ENCODE data around the gene KCTD18.

Gene KCTD18

GRCh38 chr2:200449149-200449548 is 60.7 kb downstream of the KCTD18 start:
- Histone ChIP-seq H3K9me3 (ENCODE audit: control insufficient read depth, insufficient read depth, low read length) (no peaks in the 10 kb centered on the region), H3F3A (ENCODE audit: control insufficient read depth, insufficient read depth) (no peaks in the 10 kb centered on the region), H3K36me3 (ENCODE audit: control insufficient read depth, low read length) (no peaks in the 10 kb centered on the region), H3K79me2 (ENCODE audit: control insufficient read depth, low read length) (no peaks in the 10 kb centered on the region), H3K27me3 (ENCODE audit: control insufficient read depth, low read length) (peaks cover 13% of the 10 kb centered on the region), H3K9me2 (replicated peaks; ENCODE audit: control insufficient read depth, low read length) (no peaks in the 10 kb centered on the region), H3K4me1 (ENCODE audit: control insufficient read depth, low read length) (no peaks in the 10 kb centered on the region), H4K20me1 (ENCODE audit: control insufficient read depth, insufficient read depth, low read depth, low read length) (no peaks in the 10 kb centered on the region), H3K27ac (ENCODE audit: low read depth, low read length) (no peak overlapping the region), H3K4me2 (ENCODE audit: low read length) (no peak overlapping the region), H3K4me3 (ENCODE audit: low read length) (no peak overlapping the region)
- TF ChIP-seq CTCF (IDR thresholded peaks at IDR 0.05; ENCODE audit: low read depth, low read length, poor library complexity, severe bottlenecking) (no peak), EZH2phosphoT487 (IDR thresholded peaks at IDR 0.05; ENCODE audit: borderline replicate concordance, low read length) (no peak)

- no peak overlapping the region for H3K4me3 ChIP-seq (ENCODE audit: low read length)
- H3K27ac ChIP-seq (ENCODE audit: low read depth, low read length), result no peak overlapping the region
- H3K79me2 ChIP-seq (ENCODE audit: control insufficient read depth, low read length), result no peaks in the 10 kb centered on the region
- H3K9me3 ChIP-seq (ENCODE audit: control insufficient read depth, insufficient read depth, low read length), result no peaks in the 10 kb centered on the region
- H3K27me3 ChIP-seq (ENCODE audit: control insufficient read depth, low read length), result peaks cover 10% of the 10 kb centered on the region
- H3K9me2 ChIP-seq (replicated peaks; ENCODE audit: control insufficient read depth, low read length), result no peaks in the 10 kb centered on the region
- no peaks in the 10 kb centered on the region for H3K36me3 ChIP-seq (ENCODE audit: control insufficient read depth, low read length)
- no peaks in the 10 kb centered on the region for H4K20me1 ChIP-seq (ENCODE audit: control insufficient read depth, insufficient read depth, low read depth, low read length)
- no peaks in the 10 kb centered on the region for H3F3A ChIP-seq (ENCODE audit: control insufficient read depth, insufficient read depth)
- H3K4me2 ChIP-seq (ENCODE audit: low read length), result no peak overlapping the region
- H3K4me1 ChIP-seq (ENCODE audit: control insufficient read depth, low read length), result no peaks in the 10 kb centered on the region
- TF ChIP-seq CTCF (IDR thresholded peaks at IDR 0.05; ENCODE audit: low read depth, low read length, poor library complexity, severe bottlenecking) (no peak), EZH2phosphoT487 (IDR thresholded peaks at IDR 0.05; ENCODE audit: borderline replicate concordance, low read length) (no peak)
Observed at GRCh38 chr2:200448455-200448854, 61.4 kb downstream of the KCTD18 start.

- TF ChIP-seq CTCF (IDR thresholded peaks at IDR 0.05; ENCODE audit: low read depth, low read length, poor library complexity, severe bottlenecking), result no peak
- no peak for TF ChIP-seq EZH2phosphoT487 (IDR thresholded peaks at IDR 0.05; ENCODE audit: borderline replicate concordance, low read length)
- Histone ChIP-seq H3F3A (ENCODE audit: control insufficient read depth, insufficient read depth) (no peaks in the 10 kb centered on the region), H3K79me2 (ENCODE audit: control insufficient read depth, low read length) (no peaks in the 10 kb centered on the region), H3K27ac (ENCODE audit: low read depth, low read length) (no peak overlapping the region), H3K27me3 (ENCODE audit: control insufficient read depth, low read length) (peaks cover 12% of the 10 kb centered on the region), H3K4me3 (ENCODE audit: low read length) (no peak overlapping the region), H4K20me1 (ENCODE audit: control insufficient read depth, insufficient read depth, low read depth, low read length) (no peaks in the 10 kb centered on the region), H3K4me2 (ENCODE audit: low read length) (no peak overlapping the region), H3K9me3 (ENCODE audit: control insufficient read depth, insufficient read depth, low read length) (no peaks in the 10 kb centered on the region), H3K9me2 (replicated peaks; ENCODE audit: control insufficient read depth, low read length) (no peaks in the 10 kb centered on the region), H3K4me1 (ENCODE audit: control insufficient read depth, low read length) (no peaks in the 10 kb centered on the region), H3K36me3 (ENCODE audit: control insufficient read depth, low read length) (no peaks in the 10 kb centered on the region)
Observed at GRCh38 chr2:200447139-200447855, 62.6 kb downstream of the KCTD18 start.

All from DOHH2 (cell line).